Neutrophil (primary cell): ENCODE data around the gene XPNPEP1.

Source experiments
- H3K27ac ChIP-seq: fragments of 200-600 bp; sonication (generic); 2 replicates; pipeline ENCODE4 v1.5.1; 2016; ENCODE audit warnings: mild to moderate bottlenecking, moderate library complexity
- H3K27me3 ChIP-seq: fragments of 200-600 bp; sonication (generic); 2 replicates; pipeline ENCODE4 v1.6.0; 2016; ENCODE audit warnings: mild to moderate bottlenecking
- H3K36me3 ChIP-seq: fragments of 200-600 bp; sonication (generic); 2 replicates; pipeline ENCODE4 v1.5.1; 2017
- H3K4me1 ChIP-seq, 2 experiments: fragments of 200-600 bp in 1 of 2; sonication (generic) in 1 of 2; 1 replicate in 1 of 2; 2 replicates in 1 of 2; pipeline versions ENCODE4 v1.5.1 to v1.6.1; 2013 to 2016; ENCODE audit warnings: low read depth in 1 of 2, low read length in 1 of 2, mild to moderate bottlenecking in 1 of 2, moderate library complexity in 1 of 2; ENCODE audit not compliant: control insufficient read depth in 1 of 2, insufficient read depth in 1 of 2
- H3K4me3 ChIP-seq, 2 experiments: fragments of 200-600 bp in 1 of 2; sonication (generic) in 1 of 2; 1 replicate in 1 of 2; 2 replicates in 1 of 2; pipeline ENCODE4 v1.5.1; 2013 to 2016; ENCODE audit warnings: low read depth in 1 of 2, low read length in 1 of 2, mild to moderate bottlenecking in 1 of 2, moderate library complexity in 1 of 2
- H3K9me3 ChIP-seq: fragments of 200-600 bp; sonication (generic); 2 replicates; pipeline ENCODE4 v1.5.1; 2016
- CTCF ChIP-seq: fragments of 200-600 bp; sonication (generic); IDR thresholded peaks from 2 replicates; pipeline ENCODE4 v1.5.1; 2016; ENCODE audit warnings: antibody characterized with exemption

The XPNPEP1 gene

GRCh38 chr10:109967739-109968088, 44.4 kb upstream of the XPNPEP1 start:
- Histone ChIP-seq H3K9me3 (no peaks in the 10 kb centered on the region), H3K4me1 (no peaks in the 10 kb centered on the region), H3K36me3 (no peaks in the 10 kb centered on the region), H3K27ac (no peak overlapping the region), H3K27me3 (no peaks in the 10 kb centered on the region), H3K4me3 (no peak overlapping the region)
- TF ChIP-seq CTCF, result no peak

- no peak overlapping the region for H3K4me3 ChIP-seq
Observed at GRCh38 chr10:109966961-109967738, 43.8 kb upstream of the XPNPEP1 start.

GRCh38 chr10:109964318-109964717, 41.0 kb upstream of the XPNPEP1 start:
- no peaks in the 10 kb centered on the region for H3K9me3 ChIP-seq
- no peaks in the 10 kb centered on the region for H3K4me1 ChIP-seq
- no peak overlapping the region for H3K27ac ChIP-seq
- H3K36me3 ChIP-seq, result no peaks in the 10 kb centered on the region
- no peak for TF ChIP-seq CTCF
- H3K4me3 ChIP-seq, result no peak overlapping the region
- H3K27me3 ChIP-seq, result no peaks in the 10 kb centered on the region

More at GRCh38 chr10:109966961-109967738, 43.8 kb upstream of the XPNPEP1 start:
- no peak overlapping the region for H3K27ac ChIP-seq
- no peaks in the 10 kb centered on the region for H3K4me1 ChIP-seq
- H3K36me3 ChIP-seq, result no peaks in the 10 kb centered on the region
- no peaks in the 10 kb centered on the region for H3K27me3 ChIP-seq
- no peaks in the 10 kb centered on the region for H3K9me3 ChIP-seq
- no peak for TF ChIP-seq CTCF

GRCh38 chr10:109963439-109963838, 40.1 kb upstream of the XPNPEP1 start:
- no peaks in the 10 kb centered on the region for H3K9me3 ChIP-seq
- H3K4me3 ChIP-seq, result no peak overlapping the region
- H3K4me1 ChIP-seq, result no peaks in the 10 kb centered on the region
- no peak overlapping the region for H3K27ac ChIP-seq
- no peaks in the 10 kb centered on the region for H3K36me3 ChIP-seq
- no peaks in the 10 kb centered on the region for H3K27me3 ChIP-seq
- TF ChIP-seq CTCF, result no peak

- TF ChIP-seq CTCF, result no peak
- H3K4me1 ChIP-seq, result no peaks in the 10 kb centered on the region
- no peak overlapping the region for H3K27ac ChIP-seq
Observed at GRCh38 chr10:109962247-109962646, 38.9 kb upstream of the XPNPEP1 start.

More at GRCh38 chr10:109962247-109962646, 38.9 kb upstream of the XPNPEP1 start:
- no peak overlapping the region for H3K4me3 ChIP-seq
- no peaks in the 10 kb centered on the region for H3K9me3 ChIP-seq
- no peaks in the 10 kb centered on the region for H3K27me3 ChIP-seq
- H3K36me3 ChIP-seq, result no peaks in the 10 kb centered on the region
